ENCODE data around the gene CBX6.

The CBX6 gene

DNA sequence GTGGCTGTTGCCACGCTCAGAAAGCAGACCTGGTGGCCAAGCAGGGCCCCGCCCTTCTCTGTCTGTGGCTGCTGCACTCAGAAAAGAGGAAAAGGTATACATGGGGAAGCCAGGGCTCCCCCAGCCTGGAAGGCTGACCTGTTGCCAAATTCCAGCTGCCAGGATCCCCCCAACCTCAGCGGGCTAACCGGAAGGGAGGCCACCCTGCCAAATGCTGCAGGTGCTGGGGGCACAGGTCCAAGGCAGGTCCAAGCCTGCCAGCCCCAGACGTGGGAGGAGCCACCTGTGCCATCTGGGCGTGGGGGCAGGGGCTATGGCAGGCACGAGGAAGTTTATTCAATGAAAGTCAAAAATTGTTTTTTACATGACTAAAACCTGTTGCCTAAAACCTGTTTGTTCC, 30.8 kb downstream of the CBX6 start:
- no peaks in the 10 kb centered on the region for H3K9me3 ChIP-seq (ENCODE audit: severe bottlenecking)
- ATAC-seq (ENCODE audit: low read depth), result no peak
- TF ChIP-seq, protein P1, sequence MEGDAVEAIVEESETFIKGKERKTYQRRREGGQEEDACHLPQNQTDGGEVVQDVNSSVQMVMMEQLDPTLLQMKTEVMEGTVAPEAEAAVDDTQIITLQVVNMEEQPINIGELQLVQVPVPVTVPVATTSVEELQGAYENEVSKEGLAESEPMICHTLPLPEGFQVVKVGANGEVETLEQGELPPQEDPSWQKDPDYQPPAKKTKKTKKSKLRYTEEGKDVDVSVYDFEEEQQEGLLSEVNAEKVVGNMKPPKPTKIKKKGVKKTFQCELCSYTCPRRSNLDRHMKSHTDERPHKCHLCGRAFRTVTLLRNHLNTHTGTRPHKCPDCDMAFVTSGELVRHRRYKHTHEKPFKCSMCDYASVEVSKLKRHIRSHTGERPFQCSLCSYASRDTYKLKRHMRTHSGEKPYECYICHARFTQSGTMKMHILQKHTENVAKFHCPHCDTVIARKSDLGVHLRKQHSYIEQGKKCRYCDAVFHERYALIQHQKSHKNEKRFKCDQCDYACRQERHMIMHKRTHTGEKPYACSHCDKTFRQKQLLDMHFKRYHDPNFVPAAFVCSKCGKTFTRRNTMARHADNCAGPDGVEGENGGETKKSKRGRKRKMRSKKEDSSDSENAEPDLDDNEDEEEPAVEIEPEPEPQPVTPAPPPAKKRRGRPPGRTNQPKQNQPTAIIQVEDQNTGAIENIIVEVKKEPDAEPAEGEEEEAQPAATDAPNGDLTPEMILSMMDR (IDR thresholded peaks at IDR 0.05; ENCODE audit: poor library complexity, severe bottlenecking), result no peak
- no peak overlapping the region for H3K27ac ChIP-seq (ENCODE audit: poor library complexity, severe bottlenecking)
- peaks cover 3% of the 10 kb centered on the region for H3K4me1 ChIP-seq (ENCODE audit: insufficient read depth, poor library complexity, severe bottlenecking)
- no peaks in the 10 kb centered on the region for H3K36me3 ChIP-seq (ENCODE audit: low read depth)
- H3K4me3 ChIP-seq (ENCODE audit: severe bottlenecking), result no peak overlapping the region
- DNase-seq (ENCODE audit: low spot score), result no peak
- H3K27me3 ChIP-seq (ENCODE audit: insufficient read depth, poor library complexity, severe bottlenecking), result peaks cover 21% of the 10 kb centered on the region

GRCh38 chr22:38840129-38840528, 31.9 kb downstream of the CBX6 start:
- no peak overlapping the region for H3K27ac ChIP-seq (ENCODE audit: poor library complexity, severe bottlenecking)

GRCh38 chr22:38839686-38840085, 32.3 kb downstream of the CBX6 start:
- peaks cover 18% of the 10 kb centered on the region for H3K27me3 ChIP-seq (ENCODE audit: insufficient read depth, poor library complexity, severe bottlenecking)
- no peaks in the 10 kb centered on the region for H3K36me3 ChIP-seq (ENCODE audit: low read depth)
- no peak overlapping the region for H3K4me3 ChIP-seq (ENCODE audit: severe bottlenecking)
- H3K4me1 ChIP-seq (ENCODE audit: insufficient read depth, poor library complexity, severe bottlenecking), result peaks cover 3% of the 10 kb centered on the region
- DNase-seq (ENCODE audit: low spot score) (no peak), ATAC-seq (ENCODE audit: low read depth) (no peak)
- TF ChIP-seq, protein P1 (IDR thresholded peaks at IDR 0.05; ENCODE audit: poor library complexity, severe bottlenecking), result no peak
- H3K9me3 ChIP-seq (ENCODE audit: severe bottlenecking), result no peaks in the 10 kb centered on the region
- no peak overlapping the region for H3K27ac ChIP-seq (ENCODE audit: poor library complexity, severe bottlenecking)

More at GRCh38 chr22:38840129-38840528, 31.9 kb downstream of the CBX6 start:
- TF ChIP-seq, protein P1 (IDR thresholded peaks at IDR 0.05; ENCODE audit: poor library complexity, severe bottlenecking), result no peak
- no peaks in the 10 kb centered on the region for H3K9me3 ChIP-seq (ENCODE audit: severe bottlenecking)
- DNase-seq (ENCODE audit: low spot score), result no peak
- H3K36me3 ChIP-seq (ENCODE audit: low read depth), result no peaks in the 10 kb centered on the region
- H3K4me3 ChIP-seq (ENCODE audit: severe bottlenecking), result no peak overlapping the region
- H3K27me3 ChIP-seq (ENCODE audit: insufficient read depth, poor library complexity, severe bottlenecking), result peaks cover 21% of the 10 kb centered on the region
- ATAC-seq (ENCODE audit: low read depth), result no peak
- peaks cover 3% of the 10 kb centered on the region for H3K4me1 ChIP-seq (ENCODE audit: insufficient read depth, poor library complexity, severe bottlenecking)

DNA sequence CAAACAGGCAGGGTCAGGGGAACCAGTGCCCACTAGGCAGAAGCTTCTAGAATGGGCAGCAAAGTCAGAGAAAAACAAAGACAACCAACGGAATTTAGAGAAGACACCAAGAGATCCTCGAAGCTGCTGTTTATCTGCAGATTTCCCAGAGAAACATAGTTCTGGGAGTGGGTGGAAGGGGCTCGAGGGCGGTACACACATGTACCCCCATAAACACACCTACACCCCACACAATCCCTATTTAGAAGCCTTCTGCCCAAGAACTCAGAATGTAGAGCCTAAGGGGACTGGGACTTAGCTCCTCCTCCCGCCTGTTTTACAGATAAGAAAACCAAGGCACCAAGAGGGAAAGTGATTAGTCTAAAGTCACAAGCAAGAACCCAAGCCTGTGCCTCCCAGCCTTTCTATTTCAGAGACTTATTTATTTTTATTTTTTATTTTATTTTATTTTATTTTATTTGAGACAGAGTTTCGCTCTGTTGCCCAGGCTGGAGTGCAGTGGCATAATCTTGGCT, 34.5 kb downstream of the CBX6 start:
- TF ChIP-seq, protein P1 (IDR thresholded peaks at IDR 0.05; ENCODE audit: poor library complexity, severe bottlenecking), result no peak
- H3K9me3 ChIP-seq (ENCODE audit: severe bottlenecking), result no peaks in the 10 kb centered on the region
- peaks cover 5% of the 10 kb centered on the region for H3K27me3 ChIP-seq (ENCODE audit: insufficient read depth, poor library complexity, severe bottlenecking)
- ATAC-seq (ENCODE audit: low read depth), result no peak
- no peak overlapping the region for H3K27ac ChIP-seq (ENCODE audit: poor library complexity, severe bottlenecking)
- H3K36me3 ChIP-seq (ENCODE audit: low read depth), result no peaks in the 10 kb centered on the region
- H3K4me3 ChIP-seq (ENCODE audit: severe bottlenecking), result no peak overlapping the region
- H3K4me1 ChIP-seq (ENCODE audit: insufficient read depth, poor library complexity, severe bottlenecking), result peaks cover 3% of the 10 kb centered on the region
- DNase-seq (ENCODE audit: low spot score), result no peak

- DNase-seq (ENCODE audit: low spot score), result no peak
- Histone ChIP-seq H3K27ac (ENCODE audit: poor library complexity, severe bottlenecking) (no peak overlapping the region), H3K4me1 (ENCODE audit: insufficient read depth, poor library complexity, severe bottlenecking) (no peaks in the 10 kb centered on the region), H3K36me3 (ENCODE audit: low read depth) (no peaks in the 10 kb centered on the region), H3K27me3 (ENCODE audit: insufficient read depth, poor library complexity, severe bottlenecking) (no peaks in the 10 kb centered on the region), H3K4me3 (ENCODE audit: severe bottlenecking) (no peak overlapping the region), H3K9me3 (ENCODE audit: severe bottlenecking) (no peaks in the 10 kb centered on the region)
- TF ChIP-seq, protein P1 (IDR thresholded peaks at IDR 0.05; ENCODE audit: poor library complexity, severe bottlenecking), result no peak
- peak; percentile 59 for ATAC-seq (ENCODE audit: low read depth)
Observed at GRCh38 chr22:38835888-38836301, 36.1 kb downstream of the CBX6 start.
